ENCODE measurements around the gene MPO.

- TF ChIP-seq SIX5 (IDR thresholded peaks at IDR 0.05; ENCODE audit: low read depth, low read length) (no peak), CHD1 (IDR thresholded peaks at IDR 0.05; ENCODE audit: low read depth, low read length) (no peak), RFX5 (IDR thresholded peaks at IDR 0.05; ENCODE audit: borderline replicate concordance, low read depth, low read length) (no peak), CTCF (IDR thresholded peaks at IDR 0.05; ENCODE audit: control extremely low read depth in 1 of 3, insufficient read depth in 1 of 3, low read depth in 1 of 3, low read length in 3 of 3) (no peak), POLR2A (IDR thresholded peaks at IDR 0.05; ENCODE audit: control extremely low read depth in 1 of 2, low read depth in 2 of 2, low read length in 2 of 2) (no peak), ASH2L (IDR thresholded peaks at IDR 0.05; ENCODE audit: low read length) (no peak)
Measured at GRCh38 chr17:58300336-58300735, 19.6 kb upstream of the MPO start.
